WTC11 (cell line): Measurements from ENCODE around the gene TAPBPL. TPM values are rescaled to one million over a fixed set of nuclear protein-coding genes. Genes with fewer than 3 reads are reported as not detected.
A peak's percentile ranks its signal among the peaks of the same experiment; 100 is the strongest.

Experiments
- ATAC-seq: fragments of 200-7000 bp; cut with Tn5 transposase; 2 replicates; pipeline ENCODE4 v1.10.0; 2021; ENCODE audit warnings: mild to moderate bottlenecking, moderate library complexity
- CTCF ChIA-PET: fragments of 300-600 bp; sonication (Branson Sonifier 250); formaldehyde crosslinking; loops from one replicate; lab custom pipeline; 2021; ENCODE audit warnings: antibody characterized with exemption; lab: Charles Lee
- POLR2A ChIA-PET: fragments of 350-600 bp; sonication (Branson Sonifier 250); formaldehyde crosslinking; loops from one replicate; lab custom pipeline; 2021; ENCODE audit warnings: antibody characterized with exemption; lab: Charles Lee
- DNase-seq: peaks from one replicate; pipeline ENCODE4 v3.0.0; 2021; ENCODE audit warnings: low spot score
- H3K27ac Mint-ChIP-seq: 2 replicates; pipeline ENCODE4 v1.8.0; 2021; ENCODE audit warnings: mixed read lengths
- H3K27me3 Mint-ChIP-seq: 2 replicates; pipeline ENCODE4 v1.8.0; 2021; ENCODE audit warnings: low read depth, mild to moderate bottlenecking, moderate library complexity, mixed read lengths
- H3K36me3 Mint-ChIP-seq: 2 replicates; pipeline ENCODE4 v1.8.0; 2021; ENCODE audit warnings: mixed read lengths
- H3K4me1 Mint-ChIP-seq: 2 replicates; pipeline ENCODE4 v1.8.0; 2022; ENCODE audit warnings: mixed read lengths
- H3K4me3 Mint-ChIP-seq: 2 replicates; pipeline ENCODE4 v1.8.0; 2021; ENCODE audit warnings: mild to moderate bottlenecking, moderate library complexity, mixed read lengths
- H3K9me3 Mint-ChIP-seq: 2 replicates; pipeline ENCODE4 v1.8.0; 2021; ENCODE audit warnings: mixed read lengths
- ARID4B ChIP-seq: sonication (generic); formaldehyde crosslinking; IDR thresholded peaks from 2 replicates; pipeline ENCODE4 v1.8.0; 2023; ENCODE audit warnings: missing genetic modification reagents, mild to moderate bottlenecking, borderline replicate concordance
- E2F5 ChIP-seq: sonication (generic); formaldehyde crosslinking; IDR thresholded peaks from 2 replicates; pipeline ENCODE4 v1.8.1; 2022; ENCODE audit warnings: mild to moderate bottlenecking, moderate library complexity, missing genetic modification reagents
- FOXJ3 ChIP-seq: sonication (generic); formaldehyde crosslinking; IDR thresholded peaks from 2 replicates; pipeline ENCODE4 v1.9.0; 2021; ENCODE audit warnings: missing genetic modification reagents, mild to moderate bottlenecking, borderline replicate concordance
- FOXP1 ChIP-seq: sonication (generic); formaldehyde crosslinking; IDR thresholded peaks from 2 replicates; pipeline ENCODE4 v1.8.0; 2022; ENCODE audit warnings: missing genetic modification reagents, mild to moderate bottlenecking, moderate library complexity, borderline replicate concordance
- GTF2I ChIP-seq: fragments of 250-450 bp; sonication (Bioruptor Pico); conservative IDR thresholded peaks from 2 replicates; pipeline ENCODE4 v1.4.0; 2021; ENCODE audit warnings: mild to moderate bottlenecking
- IRF2 ChIP-seq: sonication (generic); formaldehyde crosslinking; IDR thresholded peaks from 2 replicates; pipeline ENCODE4 v1.8.0; 2022; ENCODE audit warnings: low read depth, missing genetic modification reagents, borderline replicate concordance
- KAT7 ChIP-seq: sonication (generic); formaldehyde crosslinking; IDR thresholded peaks from 2 replicates; pipeline ENCODE4 v1.8.1; 2023; ENCODE audit warnings: missing genetic modification reagents, mild to moderate bottlenecking, borderline replicate concordance
- MLX ChIP-seq: sonication (generic); formaldehyde crosslinking; IDR thresholded peaks from 2 replicates; pipeline ENCODE4 v1.8.1; 2023; ENCODE audit warnings: mild to moderate bottlenecking, missing genetic modification reagents, moderate library complexity
- MYBL2 ChIP-seq: sonication (generic); formaldehyde crosslinking; IDR thresholded peaks from 2 replicates; pipeline ENCODE4 v1.8.1; 2023; ENCODE audit warnings: mild to moderate bottlenecking, moderate library complexity, missing genetic modification reagents
- NFYB ChIP-seq: sonication (generic); formaldehyde crosslinking; conservative IDR thresholded peaks from 2 replicates; pipeline ENCODE4 v1.8.0; 2022; ENCODE audit warnings: low read depth, missing genetic modification reagents
- NR1H2 ChIP-seq: sonication (generic); formaldehyde crosslinking; IDR thresholded peaks from 2 replicates; pipeline ENCODE4 v1.9.0; 2021; ENCODE audit warnings: mild to moderate bottlenecking, moderate library complexity, missing genetic modification reagents
- NR3C1 ChIP-seq: sonication (generic); formaldehyde crosslinking; conservative IDR thresholded peaks from 2 replicates; pipeline ENCODE4 v1.8.1; 2023; ENCODE audit warnings: low read depth, mild to moderate bottlenecking, missing genetic modification reagents
- SOX15 ChIP-seq: fragments of 250-450 bp; sonication (Bioruptor Pico); IDR thresholded peaks from 2 replicates; pipeline ENCODE4 v1.9.0; 2021; ENCODE audit warnings: mild to moderate bottlenecking
- TEAD1 ChIP-seq: sonication (generic); formaldehyde crosslinking; IDR thresholded peaks from 2 replicates; pipeline ENCODE4 v1.8.0; 2022; ENCODE audit warnings: mild to moderate bottlenecking, missing genetic modification reagents
- TEAD4 ChIP-seq: sonication (generic); formaldehyde crosslinking; IDR thresholded peaks from 2 replicates; pipeline ENCODE4 v1.8.0; 2022; ENCODE audit warnings: mild to moderate bottlenecking, missing genetic modification reagents
- ZNF138 ChIP-seq: sonication (generic); formaldehyde crosslinking; conservative IDR thresholded peaks from 2 replicates; pipeline ENCODE4 v1.8.1; 2022; ENCODE audit warnings: mild to moderate bottlenecking, moderate library complexity, missing genetic modification reagents
- ZNF232 ChIP-seq: sonication (generic); formaldehyde crosslinking; IDR thresholded peaks from 2 replicates; pipeline ENCODE4 v1.8.0; 2022; ENCODE audit warnings: mild to moderate bottlenecking, missing genetic modification reagents
- ZNF423 ChIP-seq: fragments of 250-450 bp; sonication (Bioruptor Pico); IDR thresholded peaks from 2 replicates; pipeline ENCODE4 v2.1.2; 2022; ENCODE audit warnings: mild to moderate bottlenecking, moderate library complexity
- ZNF425 ChIP-seq: fragments of 250-450 bp; sonication (Bioruptor Pico); conservative IDR thresholded peaks from 2 replicates; pipeline ENCODE4 v1.9.0; 2021; ENCODE audit warnings: mild to moderate bottlenecking
- ZNF532 ChIP-seq: fragments of 250-450 bp; sonication (Bioruptor Pico); IDR thresholded peaks from 2 replicates; pipeline ENCODE4 v1.9.0; 2021; ENCODE audit warnings: mild to moderate bottlenecking, borderline replicate concordance
- ZSCAN18 ChIP-seq: fragments of 250-450 bp; sonication (Bioruptor Pico); IDR thresholded peaks from 2 replicates; pipeline ENCODE4 v2.1.2; 2022; ENCODE audit warnings: mild to moderate bottlenecking, moderate library complexity
- total RNA-seq: library from RNA; stranded (reverse); gene quantifications from 3 replicates; pipeline ENCODE4 v1.2.3, GENCODE V29; 2021

TAPBPL gene
- total RNA-seq, 1 experiment from 2014 or later: 1.3 TPM

- no peak for TF ChIP-seq ZSCAN18 (CRISPR knock-in tag)
- TF ChIP-seq ZNF423 (CRISPR knock-in tag): no peak
- peak; percentile 100 for TF ChIP-seq MYBL2
- no peak for TF ChIP-seq FOXP1 (CRISPR knock-in tag)
- TF ChIP-seq GTF2I (CRISPR knock-in tag): no peak
- TF ChIP-seq FOXJ3: no peak
- TF ChIP-seq TEAD4 (CRISPR knock-in tag): no peak; the same call in 1 of the 2 replicates
- no peak for TF ChIP-seq MLX (CRISPR knock-in tag)
- TF ChIP-seq KAT7 (CRISPR knock-in tag): peak; percentile 53
- TF ChIP-seq IRF2 (CRISPR knock-in tag): no peak
- peak; percentile 69; the same call in 1 of the 2 replicates for TF ChIP-seq E2F5 (CRISPR knock-in tag)
- TF ChIP-seq NR3C1 (CRISPR knock-in tag): no peak
- TF ChIP-seq ZNF532: no peak
- no peak for TF ChIP-seq ZNF138 (CRISPR knock-in tag)
- no peak for TF ChIP-seq SOX15
- TF ChIP-seq NR1H2: no peak
- TF ChIP-seq TEAD1 (CRISPR knock-in tag): peak; percentile 5; the same call in 1 of the 2 replicates
- peak; percentile 76 for TF ChIP-seq NFYB (CRISPR knock-in tag)
These were observed 41.8 kb downstream of the TAPBPL start, which contains the start of gene NCAPD2 (continued) for GRCh38 chr12:6493497-6494257.

- ChIA-PET CTCF (interaction anchor here (0.6 to 1.9 kb wide), 2 partner anchors 12 to 44 kb away, joined by 3 to 5 read pairs; no protein-coding TSS in a partner anchor), POLR2A (interaction anchor here (0.9 to 1.0 kb wide), 2 partner anchors 24 to 40 kb away, joined by 3 to 4 read pairs; partner anchors contain the start of genes GAPDH and VAMP1)
- ATAC-seq (peak; percentile 35; the same call in 1 of the 2 replicates), DNase-seq (no peak)
- peaks cover 52% of the 10 kb centered on the region for H3K36me3 Mint-ChIP-seq
- H3K9me3 Mint-ChIP-seq: no peaks in the 10 kb centered on the region
- peaks cover 25% of the 10 kb centered on the region for H3K4me1 Mint-ChIP-seq
- H3K27ac Mint-ChIP-seq: peak overlapping the region; percentile 94
- H3K27me3 Mint-ChIP-seq: no peaks in the 10 kb centered on the region
- peak overlapping the region; percentile 93 for H3K4me3 Mint-ChIP-seq
- TF ChIP-seq ZNF232 (CRISPR knock-in tag) (0 out of 2 replicates have a peak, but pooled peaks have one; percentile 55), ZNF425 (CRISPR knock-in tag) (no peak), ZNF138 (CRISPR knock-in tag) (no peak), ARID4B (CRISPR knock-in tag) (0 out of 2 replicates have a peak, but pooled peaks have one; percentile 4)
These were observed 42.5 kb downstream of the TAPBPL start for GRCh38 chr12:6494258-6494743.
